GM23248 (cell line): ENCODE data around the gene UROC1. TPM values are rescaled to one million over a fixed set of nuclear protein-coding genes. Genes with fewer than 3 reads are reported as not detected.

Experiments used
- DNase-seq: peaks from one replicate; pipeline ENCODE4 v3.0.0-alpha.2; 2015
- H2AFZ ChIP-seq: fragments of 200-600 bp; sonication (generic); 2 replicates; pipeline ENCODE4 v1.6.1; 2016; ENCODE audit warnings: antibody characterized with exemption
- H3F3A ChIP-seq: fragments of 200-600 bp; sonication (generic); 2 replicates; pipeline ENCODE4 v1.6.1; 2016; ENCODE audit warnings: mild to moderate bottlenecking, antibody characterized with exemption, mixed run types; ENCODE audit not compliant: insufficient read depth
- H3K27ac ChIP-seq: fragments of 200-600 bp; sonication (generic); 2 replicates; pipeline ENCODE4 v1.5.1; 2016; ENCODE audit warnings: mild to moderate bottlenecking
- H3K27me3 ChIP-seq: fragments of 200-600 bp; sonication (generic); replicated peaks from 2 replicates; pipeline ENCODE4 v1.6.1; 2016; ENCODE audit warnings: mild to moderate bottlenecking; ENCODE audit not compliant: insufficient read depth
- H3K36me3 ChIP-seq: fragments of 200-600 bp; sonication (generic); 2 replicates; pipeline ENCODE4 v1.6.1; 2016; ENCODE audit warnings: low read depth, mild to moderate bottlenecking
- H3K4me1 ChIP-seq: fragments of 200-600 bp; sonication (generic); 2 replicates; pipeline ENCODE4 v1.6.1; 2016; ENCODE audit warnings: mild to moderate bottlenecking; ENCODE audit not compliant: insufficient read depth
- H3K4me2 ChIP-seq: fragments of 200-600 bp; sonication (generic); one replicate; pipeline ENCODE4 v1.6.1; 2016; ENCODE audit warnings: mild to moderate bottlenecking; ENCODE audit not compliant: unreplicated experiment
- H3K4me3 ChIP-seq: fragments of 200-600 bp; sonication (generic); 2 replicates; pipeline ENCODE4 v1.5.1; 2016; ENCODE audit warnings: mild to moderate bottlenecking
- H3K79me2 ChIP-seq: fragments of 200-600 bp; sonication (generic); 2 replicates; pipeline ENCODE4 v1.6.1; 2016; ENCODE audit warnings: mild to moderate bottlenecking; ENCODE audit not compliant: insufficient read depth
- H3K9ac ChIP-seq: fragments of 200-600 bp; sonication (generic); 2 replicates; pipeline ENCODE4 v1.6.1; 2016; ENCODE audit warnings: mild to moderate bottlenecking
- H3K9me2 ChIP-seq: fragments of 200-600 bp; sonication (generic); 2 replicates; pipeline ENCODE4 v1.6.1; 2016; ENCODE audit warnings: mixed run types, mild to moderate bottlenecking, moderate library complexity; ENCODE audit not compliant: insufficient read depth
- H3K9me3 ChIP-seq: fragments of 200-600 bp; sonication (generic); one replicate; pipeline ENCODE4 v1.6.1; 2017; ENCODE audit warnings: low read depth
- H4K20me1 ChIP-seq: fragments of 200-600 bp; sonication (generic); 2 replicates; pipeline ENCODE4 v1.6.0; 2016; ENCODE audit not compliant: insufficient read depth
- EZH2 ChIP-seq: fragments of 200-600 bp; sonication (generic); IDR thresholded peaks from 2 replicates; pipeline ENCODE4 v1.6.1; 2018; ENCODE audit warnings: antibody characterized with exemption, mild to moderate bottlenecking; ENCODE audit not compliant: insufficient read depth, poor library complexity, severe bottlenecking
- EZH2phosphoT487 ChIP-seq: fragments of 200-600 bp; sonication (generic); IDR thresholded peaks from 2 replicates; pipeline ENCODE4 v1.6.1; 2018; ENCODE audit warnings: antibody characterized with exemption, moderate library complexity, mild to moderate bottlenecking, low read depth; ENCODE audit not compliant: insufficient read depth
- WGBS, 2 experiments: methylation state at CpG; one replicate each; pipeline ENCODE4 v1.1.6; 2015 to 2017; ENCODE audit warnings: low lambda C conversion rate in 2 of 2, low coverage in 1 of 2; ENCODE audit errors: missing lambda C conversion rate in 2 of 2; 5-methylcytosine and 5-hydroxymethylcytosine counted together
- in situ Hi-C: fragments of 300-500 bp; cut with MboI; formaldehyde crosslinking; loops from 2 replicates; pipeline ENCODE4 v1.15.0; 2020
- polyA plus RNA-seq: library from polyadenylated mRNA; unstranded; fragments of >200 nt; fragmentation: Nextera tagmentation; extraction: Ambion mirVana; gene quantifications from 2 replicates; pipeline ENCODE4 v1.2.1, GENCODE V29; 2016
- total RNA-seq: library from RNA; depleted of rRNA; stranded (reverse); fragments of >200 nt; shearing (Covaris generic); gene quantifications from 2 replicates; pipeline ENCODE4 v1.2.3, GENCODE V29; 2014

UROC1 gene
- total and polyA plus RNA-seq, 2 experiments from 2014 or later, result not detected

DNA sequence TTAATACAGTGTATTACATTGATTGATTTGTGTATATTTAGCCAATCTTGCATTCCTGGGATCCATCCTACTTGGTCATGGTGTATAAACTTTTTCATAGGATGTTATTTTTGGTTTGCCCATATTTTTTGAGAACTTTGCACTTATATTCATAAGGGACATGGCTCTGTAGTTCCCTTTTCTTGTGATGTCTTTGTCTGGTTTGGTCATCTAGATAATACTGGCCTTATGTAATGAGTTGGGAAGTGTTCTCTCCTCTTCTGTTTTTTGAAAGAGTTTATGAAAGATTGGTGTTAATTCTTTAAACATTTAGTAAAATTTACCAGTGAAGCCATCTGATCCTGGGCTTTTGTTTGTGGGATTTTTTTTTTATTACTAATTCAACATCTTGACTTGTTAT, 15.9 kb upstream of the UROC1 start:
- no peak for TF ChIP-seq EZH2
- H3K9ac ChIP-seq, result no peak overlapping the region

GRCh38 chr3:126531051-126531330, 13.4 kb upstream of the UROC1 start:
- H4K20me1 ChIP-seq, result no peaks in the 10 kb centered on the region
- no peaks in the 10 kb centered on the region for H3K36me3 ChIP-seq
- no peak overlapping the region for H3K27ac ChIP-seq
- H3K9me3 ChIP-seq, result no peaks in the 10 kb centered on the region
- no peaks in the 10 kb centered on the region for H3K4me1 ChIP-seq
- H3K9me2 ChIP-seq, result no peaks in the 10 kb centered on the region
- in situ Hi-C loops, result no loop called here
- no peak for TF ChIP-seq EZH2
- no peak for TF ChIP-seq EZH2phosphoT487
- H3K4me2 ChIP-seq, result no peak overlapping the region
- no peaks in the 10 kb centered on the region for H3K79me2 ChIP-seq
- peaks cover 40% of the 10 kb centered on the region for H3K27me3 ChIP-seq
- H3F3A ChIP-seq, result no peaks in the 10 kb centered on the region
- 87% methylated on average over 6 of the region's 6 CpGs for WGBS, 2 experiments
- H3K9ac ChIP-seq, result no peak overlapping the region
- no peak overlapping the region for H3K4me3 ChIP-seq
- H2AFZ ChIP-seq, result no peak overlapping the region
- DNase-seq, result no peak

More for the DNA sequence above, 15.9 kb upstream of the UROC1 start:
- in situ Hi-C loops, result no loop called here
- no peak overlapping the region for H2AFZ ChIP-seq
- H3K9me2 ChIP-seq, result no peaks in the 10 kb centered on the region
- H3K79me2 ChIP-seq, result no peaks in the 10 kb centered on the region
- H3K4me3 ChIP-seq, result no peak overlapping the region
- H3K27ac ChIP-seq, result no peak overlapping the region
- no peaks in the 10 kb centered on the region for H3K9me3 ChIP-seq
- peaks cover under 1% of the 10 kb centered on the region; the same call in 1 of the 2 replicates for H3F3A ChIP-seq
- no peaks in the 10 kb centered on the region for H3K4me1 ChIP-seq
- H4K20me1 ChIP-seq, result no peaks in the 10 kb centered on the region
- peaks cover 40% of the 10 kb centered on the region for H3K27me3 ChIP-seq
- no peaks in the 10 kb centered on the region for H3K36me3 ChIP-seq
- H3K4me2 ChIP-seq, result no peak overlapping the region
- DNase-seq, result no peak

GRCh38 chr3:126530171-126531050, 12.8 kb upstream of the UROC1 start:
- no peak overlapping the region for H3K4me2 ChIP-seq
- TF ChIP-seq EZH2 (no peak), EZH2phosphoT487 (no peak)
- no peak overlapping the region for H3K9ac ChIP-seq
- no peaks in the 10 kb centered on the region for H3K79me2 ChIP-seq
- H3K4me1 ChIP-seq, result no peaks in the 10 kb centered on the region
- no peaks in the 10 kb centered on the region for H3K36me3 ChIP-seq
- H3K9me2 ChIP-seq, result no peaks in the 10 kb centered on the region
- 89 to 93% methylated on average over 15 to 18 of the region's 18 CpGs for WGBS, 2 experiments
- H3K4me3 ChIP-seq, result no peak overlapping the region
- no peak for DNase-seq
- H3K9me3 ChIP-seq, result no peaks in the 10 kb centered on the region
- peaks cover 35% of the 10 kb centered on the region for H3K27me3 ChIP-seq
- H3K27ac ChIP-seq, result no peak overlapping the region
- no peaks in the 10 kb centered on the region for H4K20me1 ChIP-seq
- H3F3A ChIP-seq, result no peaks in the 10 kb centered on the region
- in situ Hi-C loops, result no loop called here
- no peak overlapping the region for H2AFZ ChIP-seq

DNA sequence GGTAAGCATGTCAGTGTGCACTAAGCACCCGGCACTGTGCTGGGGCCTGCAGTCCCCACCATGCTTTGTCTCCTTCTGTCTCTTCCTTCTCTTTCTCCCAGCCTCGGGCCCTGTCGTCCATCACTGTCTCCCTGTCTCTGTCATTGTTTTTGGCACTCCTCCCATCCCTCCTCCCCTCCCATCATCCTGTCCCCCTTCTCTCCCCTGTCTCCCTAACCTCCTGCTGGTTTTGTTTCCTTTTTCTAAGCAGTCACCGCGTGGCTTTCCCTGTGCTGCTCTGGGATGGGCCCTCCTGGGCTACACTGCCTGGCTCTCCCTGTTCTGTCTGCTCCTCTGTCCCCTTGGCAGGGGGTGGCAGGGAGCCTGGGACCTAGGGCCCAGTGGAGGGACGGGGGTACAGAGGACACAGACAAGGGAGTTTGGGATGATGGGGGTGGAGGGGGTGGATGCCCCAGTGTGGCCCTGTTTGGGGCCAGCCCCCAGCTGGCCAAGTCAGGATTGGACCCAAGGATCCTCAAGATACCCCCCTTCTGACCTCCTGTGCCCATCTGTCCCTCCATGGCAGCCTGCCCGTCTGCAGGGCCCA, 12.1 kb upstream of the UROC1 start:
- in situ Hi-C loops, result no loop called here
- H3K4me2 ChIP-seq, result no peak overlapping the region
- no peak overlapping the region for H2AFZ ChIP-seq
- no peaks in the 10 kb centered on the region for H3F3A ChIP-seq
- DNase-seq, result no peak
- H3K9ac ChIP-seq, result no peak overlapping the region
- H3K9me3 ChIP-seq, result no peaks in the 10 kb centered on the region
- H3K36me3 ChIP-seq, result no peaks in the 10 kb centered on the region
- H3K79me2 ChIP-seq, result no peaks in the 10 kb centered on the region
- H3K4me1 ChIP-seq, result no peaks in the 10 kb centered on the region
- H3K27me3 ChIP-seq, result peaks cover 34% of the 10 kb centered on the region
- no peak overlapping the region for H3K27ac ChIP-seq
- H3K4me3 ChIP-seq, result no peak overlapping the region
- H3K9me2 ChIP-seq, result no peaks in the 10 kb centered on the region
- no peak for TF ChIP-seq EZH2
- no peak for TF ChIP-seq EZH2phosphoT487
- 74 to 97% methylated on average over 4 to 7 of the region's 7 CpGs for WGBS, 2 experiments
- H4K20me1 ChIP-seq, result no peaks in the 10 kb centered on the region
